GM21786 (cell line): ENCODE data around the gene FAM217B.

Source experiments
- ATAC-seq: cut with Tn5 transposase; IDR thresholded peaks from one replicate; pipeline ENCODE4 v1.9.1; 2021; ENCODE audit not compliant: unreplicated experiment

FAM217B gene

GRCh38 chr20:59972037-59972801, 32.0 kb downstream of the FAM217B start:
- ATAC-seq = no peak

GRCh38 chr20:59976156-59976782, 36.1 kb downstream of the FAM217B start:
- no peak for ATAC-seq

GRCh38 chr20:59977086-59977485, 36.9 kb downstream of the FAM217B start:
- no peak for ATAC-seq

- no peak for ATAC-seq
These were observed 42.9 kb downstream of the FAM217B start for GRCh38 chr20:59983076-59983475.

- ATAC-seq = no peak
These were observed 44.4 kb downstream of the FAM217B start for GRCh38 chr20:59984541-59984940.

- no peak for ATAC-seq
These were observed 45.0 kb downstream of the FAM217B start for GRCh38 chr20:59985164-59985563.

GRCh38 chr20:59985864-59986263, 45.7 kb downstream of the FAM217B start:
- no peak for ATAC-seq

- ATAC-seq = no peak
These were observed 46.9 kb downstream of the FAM217B start for GRCh38 chr20:59987135-59987534.

GRCh38 chr20:59988141-59988540, 48.0 kb downstream of the FAM217B start:
- no peak for ATAC-seq

GRCh38 chr20:59992526-59993084, 52.4 kb downstream of the FAM217B start:
- ATAC-seq = no peak

GRCh38 chr20:59993736-59994430, 53.7 kb downstream of the FAM217B start:
- ATAC-seq = no peak

GRCh38 chr20:59994697-59995122, 54.5 kb downstream of the FAM217B start:
- no peak for ATAC-seq

GRCh38 chr20:59996108-59996507, 55.9 kb downstream of the FAM217B start:
- no peak for ATAC-seq

- ATAC-seq = no peak
These were observed 57.7 kb downstream of the FAM217B start for GRCh38 chr20:59997896-59998295.
